PC-3 (cell line): ENCODE results near the gene ZNF777. TPM values are rescaled to one million over a fixed set of nuclear protein-coding genes. Genes with fewer than 3 reads are reported as not detected.

ENCODE experiments used
- ATAC-seq: fragments of 200-7000 bp; cut with Tn5 transposase; 2 replicates; pipeline ENCODE4 v1.9.1; 2020; ENCODE audit warnings: mild to moderate bottlenecking, moderate library complexity
- BruUV-seq: library from RNA; stranded (reverse); fragments of 400-500 nt; replicated peaks from 2 replicates; lab custom pipeline; 2021; lab: Mats Ljungman, UMichigan
- CTCF ChIA-PET: fragments of 300-600 bp; sonication (Branson Sonifier 250); formaldehyde crosslinking; loops from one replicate; lab custom pipeline; 2022; ENCODE audit warnings: antibody characterized with exemption; lab: Charles Lee
- POLR2A ChIA-PET: fragments of 300-600 bp; sonication (Branson Sonifier 250); formaldehyde crosslinking; loops from one replicate; lab custom pipeline; 2022; ENCODE audit warnings: antibody characterized with exemption; ENCODE audit not compliant: unreplicated experiment; lab: Charles Lee
- DNase-seq: peaks from one replicate; pipeline ENCODE4 v3.0.0-alpha.2; 2015
- H2AFZ ChIP-seq: fragments of 300-600 bp; sonication (generic); 2 replicates; pipeline ENCODE4 v1.6.0; 2016; ENCODE audit warnings: antibody characterized with exemption, low read length
- H3F3A ChIP-seq: fragments of 300-600 bp; sonication (generic); one replicate; pipeline ENCODE4 v1.6.0; 2017; ENCODE audit warnings: antibody characterized with exemption, low read length, control low read depth, mild to moderate bottlenecking; ENCODE audit not compliant: unreplicated experiment
- H3K27ac ChIP-seq: fragments of 300-600 bp; sonication (generic); 2 replicates; pipeline ENCODE4 v1.5.1; 2016; ENCODE audit warnings: mild to moderate bottlenecking, low read length
- H3K27me3 ChIP-seq: fragments of 300-600 bp; sonication (generic); 2 replicates; pipeline ENCODE4 v1.6.1; 2016; ENCODE audit warnings: low read length, mixed read lengths
- H3K36me3 ChIP-seq: fragments of 300-600 bp; sonication (generic); 2 replicates; pipeline ENCODE4 v1.6.1; 2016; ENCODE audit warnings: low read depth, mixed run types, low read length, mixed read lengths
- H3K4me1 ChIP-seq: fragments of 300-600 bp; sonication (generic); 2 replicates; pipeline ENCODE4 v1.5.1; 2016; ENCODE audit warnings: low read length; ENCODE audit not compliant: insufficient read depth
- H3K4me2 ChIP-seq: fragments of 300-600 bp; sonication (generic); 2 replicates; pipeline ENCODE4 v1.6.0; 2016; ENCODE audit warnings: low read length
- H3K4me3 ChIP-seq: fragments of 300-600 bp; sonication (generic); 2 replicates; pipeline ENCODE4 v1.5.1; 2016; ENCODE audit warnings: mild to moderate bottlenecking, low read length, mixed read lengths
- H3K79me2 ChIP-seq: fragments of 300-600 bp; sonication (generic); 2 replicates; pipeline ENCODE4 v1.6.1; 2017; ENCODE audit warnings: low read length, mixed read lengths
- H3K9ac ChIP-seq: fragments of 300-600 bp; sonication (generic); 2 replicates; pipeline ENCODE4 v1.6.0; 2016; ENCODE audit warnings: mild to moderate bottlenecking, low read length
- H3K9me2 ChIP-seq: fragments of 300-600 bp; sonication (generic); replicated peaks from 2 replicates; pipeline ENCODE4 v1.6.1; 2016; ENCODE audit warnings: mixed run types, low read length, mixed read lengths
- H3K9me3 ChIP-seq: fragments of 300-600 bp; sonication (generic); 2 replicates; pipeline ENCODE4 v1.6.1; 2016; ENCODE audit warnings: low read length, mixed read lengths
- H4K20me1 ChIP-seq: fragments of 300-600 bp; sonication (generic); 2 replicates; pipeline ENCODE4 v1.6.1; 2016; ENCODE audit warnings: low read length, mixed read lengths
- CTCF ChIP-seq: fragments of 300-600 bp; sonication (generic); conservative IDR thresholded peaks from 2 replicates; pipeline ENCODE4 v1.5.1; 2017; ENCODE audit warnings: antibody characterized with exemption, low read depth, mild to moderate bottlenecking, low read length
- EZH2 ChIP-seq: fragments of 300-600 bp; sonication (generic); IDR thresholded peaks from one replicate; pipeline ENCODE4 v1.6.1; 2017; ENCODE audit warnings: antibody characterized with exemption, mild to moderate bottlenecking, low read length; ENCODE audit not compliant: unreplicated experiment
- EZH2phosphoT487 ChIP-seq: fragments of 300-600 bp; sonication (generic); IDR thresholded peaks from 2 replicates; pipeline ENCODE4 v1.6.1; 2018; ENCODE audit warnings: mild to moderate bottlenecking, antibody characterized with exemption, low read length, borderline replicate concordance
- intact Hi-C: fragments of 100-400 bp; cut with micrococcal nuclease; formaldehyde crosslinking; loops from 2 replicates; pipeline ENCODE4 v1.9.0; 2023
- total RNA-seq: library from RNA; depleted of rRNA; stranded (reverse); fragments of >200 nt; gene quantifications from 2 replicates; pipeline ENCODE4 v1.2.3, GENCODE V29; 2014

Gene ZNF777
- total RNA-seq, 1 experiment from 2014 or later = 9.9 TPM

- no peak for TF ChIP-seq EZH2phosphoT487
- TF ChIP-seq CTCF = no peak
- TF ChIP-seq EZH2 = no peak
- Histone ChIP-seq H3K27ac (no peak overlapping the region), H3K9ac (no peak overlapping the region), H3K27me3 (no peaks in the 10 kb centered on the region), H3K9me2 (no peaks in the 10 kb centered on the region), H3K4me3 (no peak overlapping the region), H3K79me2 (no peaks in the 10 kb centered on the region), H2AFZ (no peak overlapping the region), H3K4me1 (no peaks in the 10 kb centered on the region), H3K9me3 (no peaks in the 10 kb centered on the region), H4K20me1 (no peaks in the 10 kb centered on the region), H3K36me3 (peaks cover 23% of the 10 kb centered on the region; the same call in 1 of the 2 replicates), H3F3A (no peaks in the 10 kb centered on the region), H3K4me2 (no peak overlapping the region)
- no peak for ATAC-seq
- intact Hi-C loops = no loop called here
- ChIA-PET CTCF (no interaction called here), POLR2A (no interaction called here)
- BruUV-seq = no TSS peak
- no peak for DNase-seq
These were observed 13.7 kb upstream of the ZNF777 start for GRCh38 chr7:149474309-149475120.

- intact Hi-C loops = no loop called here
- ATAC-seq = no peak
These were observed 12.4 kb upstream of the ZNF777 start for GRCh38 chr7:149473251-149473650.

More at GRCh38 chr7:149473251-149473650, 12.4 kb upstream of the ZNF777 start:
- Histone ChIP-seq H3K9me3 (no peaks in the 10 kb centered on the region), H3K9ac (no peak overlapping the region), H3K4me1 (no peaks in the 10 kb centered on the region), H2AFZ (no peak overlapping the region), H3K27me3 (no peaks in the 10 kb centered on the region), H3K4me3 (no peak overlapping the region), H3K9me2 (no peaks in the 10 kb centered on the region), H3K36me3 (peaks cover 23% of the 10 kb centered on the region; the same call in 1 of the 2 replicates), H3F3A (no peaks in the 10 kb centered on the region), H3K27ac (no peak overlapping the region), H3K79me2 (no peaks in the 10 kb centered on the region), H4K20me1 (no peaks in the 10 kb centered on the region), H3K4me2 (no peak overlapping the region)
- ChIA-PET CTCF (no interaction called here), POLR2A (no interaction called here)
- no TSS peak for BruUV-seq
- DNase-seq = no peak
- no peak for TF ChIP-seq CTCF
- no peak for TF ChIP-seq EZH2phosphoT487
- TF ChIP-seq EZH2 = no peak
